ENCODE measurements around the gene FCGR1A.
"Not testable (repeated sequence)": the region's sequence is repeated elsewhere in the genome, so short reads cannot be mapped to it uniquely, and the experiment has no call there.

FCGR1A gene

DNA sequence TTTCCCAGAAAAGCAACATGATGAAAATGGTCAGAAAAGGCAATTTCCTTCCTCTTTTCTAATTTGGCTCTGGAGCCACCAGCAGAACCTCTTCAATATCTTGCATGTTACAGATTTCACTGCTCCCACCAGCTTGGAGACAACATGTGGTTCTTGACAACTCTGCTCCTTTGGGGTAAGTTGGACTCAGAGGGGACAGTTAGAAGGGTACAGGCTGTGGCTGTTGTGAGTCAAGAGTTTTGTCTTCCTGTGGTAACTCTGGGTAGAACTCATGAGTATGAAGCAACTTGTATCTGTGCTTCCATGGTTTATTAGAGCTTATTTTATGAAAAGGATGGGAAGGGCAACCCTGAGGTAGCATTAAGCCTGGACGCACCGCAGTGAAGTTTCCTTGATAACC, at the start of gene FCGR1A:
FCGR1A (plus strand) TSS at position 95 of the 400 bp plus-strand sequence; CDS start at position 145, 50 bp downstream.
- not testable (repeated sequence) for DNase-seq (ENCODE audit: low read depth in 1 of 2, low spot score in 1 of 2)

DNA sequence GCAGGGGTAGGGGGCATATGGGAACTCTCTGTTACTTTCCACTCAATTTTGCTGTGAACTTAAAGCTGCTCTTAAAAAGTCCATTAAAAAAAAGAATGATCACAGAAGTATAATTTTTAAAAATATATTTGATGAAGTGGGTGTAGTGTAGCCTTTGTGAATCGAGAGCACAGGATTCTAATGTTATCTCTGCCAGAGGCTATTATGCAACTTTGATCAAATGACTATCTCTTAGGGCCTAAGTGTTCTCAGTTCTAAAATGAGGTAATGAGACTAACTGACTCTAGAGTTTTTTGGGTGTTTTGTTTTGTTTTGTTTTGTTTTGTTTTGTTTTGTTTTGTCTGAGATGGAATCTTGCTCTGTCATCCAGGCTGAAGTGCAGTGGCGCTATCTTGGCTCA, 49.7 kb upstream of the FCGR1A start:
- DNase-seq (ENCODE audit: low read depth in 1 of 2, low spot score in 1 of 2): not testable (repeated sequence)

DNA sequence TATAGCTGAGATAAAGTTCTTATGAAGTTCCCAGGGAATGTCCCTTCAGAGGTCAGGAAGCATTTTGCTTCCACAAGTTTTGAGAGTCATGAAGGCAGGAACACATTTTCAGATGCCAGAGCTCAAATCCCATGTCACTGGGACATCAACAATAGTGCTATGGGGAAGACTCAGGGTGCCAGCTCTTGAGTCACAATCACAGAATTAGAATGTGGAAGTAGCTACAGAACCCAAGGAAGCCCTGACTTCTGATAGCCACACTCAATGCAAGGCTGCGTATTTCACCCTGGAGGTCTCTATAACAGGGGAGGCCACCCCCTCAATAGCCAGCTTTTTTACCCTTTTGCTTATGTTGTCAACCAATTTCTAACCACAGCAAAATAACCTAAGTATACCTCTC, 47.8 kb upstream of the FCGR1A start:
- not testable (repeated sequence) for DNase-seq (ENCODE audit: low read depth in 1 of 2, low spot score in 1 of 2)

GRCh38 chr1:149740148-149740581, 42.3 kb upstream of the FCGR1A start:
- DNase-seq (ENCODE audit: low read depth in 1 of 2, low spot score in 1 of 2): peak; percentile 4 to 45

GRCh38 chr1:149740590-149741230, 41.8 kb upstream of the FCGR1A start:
- not testable (repeated sequence) for DNase-seq (ENCODE audit: low read depth in 1 of 2, low spot score in 1 of 2)

GRCh38 chr1:149741914-149742313, 40.6 kb upstream of the FCGR1A start:
- not testable (repeated sequence) for DNase-seq (ENCODE audit: low read depth in 1 of 2, low spot score in 1 of 2)

DNA sequence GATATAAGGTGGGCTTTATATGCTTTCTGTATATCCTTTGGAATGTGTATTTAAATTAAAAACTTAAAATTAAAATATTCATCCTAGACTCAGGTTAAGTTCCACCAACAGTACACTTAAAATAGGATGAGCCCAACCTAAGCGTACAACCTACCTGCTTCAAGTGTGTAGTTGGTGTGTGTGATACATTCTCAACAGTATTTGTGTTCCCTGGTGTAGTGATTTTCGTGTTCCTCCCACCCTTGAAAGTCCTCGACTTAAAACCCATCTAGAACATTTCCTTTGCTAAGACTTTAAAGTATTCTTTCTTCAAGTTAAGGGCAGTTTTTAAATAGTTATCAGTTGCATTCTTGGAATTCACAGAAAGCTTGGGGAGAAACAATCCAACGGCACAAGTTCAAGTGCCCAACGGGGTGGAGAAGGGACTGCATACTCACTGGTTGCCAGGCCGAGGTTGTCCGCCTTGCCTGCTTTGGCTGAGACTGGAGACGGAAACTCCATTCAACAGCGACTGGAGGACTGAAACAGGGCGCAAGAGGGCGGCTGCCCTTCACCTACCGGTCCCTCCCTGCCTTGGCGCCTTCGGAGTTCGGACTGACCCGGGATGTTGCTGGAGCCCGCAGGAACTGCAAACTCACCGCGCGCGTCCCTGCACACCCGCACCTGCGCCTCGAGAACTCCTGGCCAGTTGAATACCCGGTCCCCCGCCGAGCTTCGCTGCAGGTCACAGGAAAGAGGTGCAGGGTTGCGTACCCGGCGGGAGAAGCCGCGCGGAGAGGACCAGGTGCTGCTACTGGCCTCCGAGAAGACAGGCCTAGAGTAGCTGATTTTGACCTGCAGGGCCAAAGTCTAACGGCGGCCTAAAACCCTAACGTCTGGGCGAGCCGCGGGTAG, 35.8 kb upstream of the FCGR1A start:
- DNase-seq (ENCODE audit: low read depth in 1 of 2, low spot score in 1 of 2): not testable (repeated sequence)

- DNase-seq (ENCODE audit: low read depth in 1 of 2, low spot score in 1 of 2): not testable (repeated sequence)
Observed at GRCh38 chr1:149747359-149748143, 34.9 kb upstream of the FCGR1A start.

- not testable (repeated sequence) for DNase-seq (ENCODE audit: low read depth in 1 of 2, low spot score in 1 of 2)
Observed at GRCh38 chr1:149748144-149748500, 34.4 kb upstream of the FCGR1A start.

DNA sequence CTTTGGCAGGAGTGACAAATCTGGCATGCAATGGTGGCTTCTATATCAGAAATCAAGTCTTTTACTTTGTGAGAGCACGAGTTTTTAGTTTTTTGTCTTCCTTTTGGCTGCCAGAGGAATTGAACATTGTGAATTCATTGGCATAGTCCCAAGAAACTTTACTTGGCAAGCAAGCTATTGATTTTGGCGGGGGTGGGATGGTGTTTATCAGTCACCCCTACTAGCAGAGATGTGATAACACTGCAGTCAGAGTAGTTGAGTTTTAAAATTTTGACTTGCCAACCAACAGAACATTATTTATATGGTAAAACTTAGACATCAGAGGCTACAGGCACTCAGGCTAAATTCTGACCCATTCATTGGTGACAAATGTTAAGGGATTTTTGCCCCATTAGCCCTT, 31.9 kb upstream of the FCGR1A start:
- not testable (repeated sequence) for DNase-seq (ENCODE audit: low read depth in 1 of 2, low spot score in 1 of 2)

DNA sequence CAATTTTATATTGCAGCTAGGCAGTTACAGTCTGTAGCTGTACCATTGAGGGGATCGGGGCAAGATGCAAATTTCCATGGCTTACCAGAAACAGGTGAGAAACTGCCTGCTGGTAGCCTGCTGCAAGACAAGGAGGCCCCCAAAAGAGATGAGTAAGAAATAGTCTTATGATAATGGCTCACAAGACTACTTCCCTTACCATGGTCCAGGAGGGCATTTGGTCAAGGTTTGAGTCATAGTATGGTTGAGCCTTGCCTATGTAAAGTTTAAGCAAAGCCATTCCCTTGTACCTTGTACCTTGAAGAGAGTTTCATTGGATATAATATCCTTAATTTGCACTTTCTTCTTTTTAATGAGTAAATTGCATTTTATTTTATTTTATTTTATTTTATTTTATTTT, 30.3 kb upstream of the FCGR1A start:
- DNase-seq (ENCODE audit: low read depth in 1 of 2, low spot score in 1 of 2): not testable (repeated sequence)

GRCh38 chr1:149753466-149753865, 29.0 kb upstream of the FCGR1A start:
- not testable (repeated sequence) for DNase-seq (ENCODE audit: low read depth in 1 of 2, low spot score in 1 of 2)

GRCh38 chr1:149755294-149755693, 27.2 kb upstream of the FCGR1A start:
- not testable (repeated sequence) for DNase-seq (ENCODE audit: low read depth in 1 of 2, low spot score in 1 of 2)

DNA sequence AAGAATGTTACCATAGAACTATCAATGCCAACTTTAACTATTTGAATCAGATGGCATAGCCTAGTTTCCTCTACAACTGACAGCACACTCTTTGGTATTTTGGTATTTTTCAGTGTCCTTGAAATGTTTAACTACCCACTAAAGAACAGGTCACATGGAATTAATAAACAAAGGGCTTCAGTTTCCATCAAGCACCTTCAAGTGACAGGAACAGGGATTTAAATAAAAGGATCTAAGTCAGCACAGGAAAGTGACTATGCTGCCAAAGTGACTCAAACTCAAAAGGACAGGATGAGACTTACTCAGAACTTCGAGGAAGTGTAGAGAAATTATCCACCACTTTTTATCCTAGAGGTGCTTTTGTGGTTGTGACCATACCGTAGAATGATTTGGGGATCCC, 20.2 kb upstream of the FCGR1A start:
- DNase-seq (ENCODE audit: low read depth in 1 of 2, low spot score in 1 of 2): not testable (repeated sequence)

- not testable (repeated sequence) for DNase-seq (ENCODE audit: low read depth in 1 of 2, low spot score in 1 of 2)
Observed at GRCh38 chr1:149764087-149764800, 18.2 kb upstream of the FCGR1A start.

DNA sequence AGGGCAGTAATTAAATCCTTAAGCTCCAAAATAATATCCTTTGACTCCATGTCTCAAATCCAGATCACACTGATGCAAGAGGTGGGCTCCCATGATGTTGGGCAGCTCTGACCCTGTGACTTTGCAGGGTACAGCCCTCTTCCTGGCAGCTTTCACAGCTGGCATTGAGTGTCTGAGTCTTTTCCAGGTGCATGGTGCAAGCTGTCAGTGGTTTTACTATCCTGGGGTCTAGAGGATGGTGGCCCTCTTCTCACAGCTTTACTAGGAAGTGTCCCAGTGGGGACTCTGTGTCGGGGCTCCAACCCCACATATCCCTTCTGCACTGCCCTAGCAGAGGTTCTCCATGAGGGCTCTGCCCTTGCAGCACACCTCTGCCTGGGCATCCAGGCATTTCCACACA, 16.3 kb upstream of the FCGR1A start:
- DNase-seq (ENCODE audit: low read depth in 1 of 2, low spot score in 1 of 2): not testable (repeated sequence)

DNA sequence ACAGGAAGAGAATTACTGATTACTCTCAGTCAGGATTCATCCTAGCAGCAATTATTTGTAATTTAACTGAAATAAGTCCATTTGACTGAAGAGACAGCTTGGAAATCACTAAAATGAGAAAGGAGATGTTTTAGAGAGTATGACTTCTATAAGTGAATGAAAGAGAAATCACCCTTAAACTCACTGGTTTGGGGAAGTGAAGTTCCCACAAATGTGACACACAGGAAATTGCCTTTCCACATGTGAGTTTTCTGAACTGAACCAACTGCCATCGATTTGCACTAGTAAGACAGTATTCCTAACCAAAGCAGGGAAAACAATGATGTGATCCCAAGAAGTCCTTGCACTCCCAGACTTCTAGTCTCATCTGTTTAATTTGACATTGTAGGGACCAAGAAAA, 13.3 kb upstream of the FCGR1A start:
- not testable (repeated sequence) for DNase-seq (ENCODE audit: low read depth in 1 of 2, low spot score in 1 of 2)

GRCh38 chr1:149770661-149771060, 11.8 kb upstream of the FCGR1A start:
- not testable (repeated sequence) for DNase-seq (ENCODE audit: low read depth in 1 of 2, low spot score in 1 of 2)

DNA sequence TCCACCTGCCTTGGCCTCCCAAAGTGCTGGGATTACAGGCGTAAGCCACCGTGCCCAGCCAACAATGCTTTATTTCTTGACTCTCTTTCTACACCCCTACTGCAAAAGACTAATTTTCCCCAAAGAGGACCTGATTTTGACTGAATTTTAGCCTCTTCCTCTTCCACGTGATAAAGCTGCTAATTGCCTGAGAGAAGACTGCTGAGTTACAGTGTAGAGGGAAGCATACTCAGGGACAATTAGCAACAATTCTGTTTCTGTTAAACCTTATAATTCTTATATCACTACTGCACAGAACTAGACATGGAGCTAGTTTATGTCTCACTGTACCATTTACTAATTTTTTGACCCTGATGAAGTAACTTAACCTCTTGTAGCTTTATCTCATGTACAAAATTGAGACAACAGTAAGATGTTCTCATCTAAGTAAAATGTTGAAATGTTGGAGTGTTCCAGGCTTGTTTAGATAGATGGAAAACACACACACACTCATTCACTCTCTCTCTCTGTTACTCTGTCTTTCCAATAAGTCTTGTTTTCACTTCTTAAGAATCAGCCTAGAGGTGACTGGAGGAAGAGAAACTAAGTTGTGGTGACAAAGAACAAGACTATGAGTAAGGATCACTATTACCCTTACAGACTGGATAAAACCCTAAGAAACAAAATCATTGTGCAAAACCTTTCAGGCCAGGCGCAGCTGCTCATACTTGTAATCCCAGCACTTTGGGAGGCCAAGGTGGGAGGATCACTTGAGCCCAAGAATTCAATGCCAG, 10.7 kb upstream of the FCGR1A start:
- not testable (repeated sequence) for DNase-seq (ENCODE audit: low read depth in 1 of 2, low spot score in 1 of 2)

All from activated T-helper 1 cell treated with anti-CD3 and anti-CD28 coated beads, Interleukin-2, amount 50 U/mL, for 16 hours (primary cell).